Loucy (cell line): ENCODE data around the gene ELMO1.

Source experiments
- EZH2phosphoT487 ChIP-seq: fragments of 200-600 bp; IDR thresholded peaks from 2 replicates; pipeline ENCODE4 v1.6.1; 2018; ENCODE audit warnings: antibody characterized with exemption, mild to moderate bottlenecking, moderate library complexity, borderline replicate concordance
- TF ChIP-seq, protein P1 (sequence below): fragments of 200-600 bp; sonication (generic); conservative IDR thresholded peaks from 2 replicates; pipeline ENCODE4 v1.5.1; 2014; ENCODE audit warnings: mild to moderate bottlenecking, antibody characterized with exemption, low read length

DNA sequence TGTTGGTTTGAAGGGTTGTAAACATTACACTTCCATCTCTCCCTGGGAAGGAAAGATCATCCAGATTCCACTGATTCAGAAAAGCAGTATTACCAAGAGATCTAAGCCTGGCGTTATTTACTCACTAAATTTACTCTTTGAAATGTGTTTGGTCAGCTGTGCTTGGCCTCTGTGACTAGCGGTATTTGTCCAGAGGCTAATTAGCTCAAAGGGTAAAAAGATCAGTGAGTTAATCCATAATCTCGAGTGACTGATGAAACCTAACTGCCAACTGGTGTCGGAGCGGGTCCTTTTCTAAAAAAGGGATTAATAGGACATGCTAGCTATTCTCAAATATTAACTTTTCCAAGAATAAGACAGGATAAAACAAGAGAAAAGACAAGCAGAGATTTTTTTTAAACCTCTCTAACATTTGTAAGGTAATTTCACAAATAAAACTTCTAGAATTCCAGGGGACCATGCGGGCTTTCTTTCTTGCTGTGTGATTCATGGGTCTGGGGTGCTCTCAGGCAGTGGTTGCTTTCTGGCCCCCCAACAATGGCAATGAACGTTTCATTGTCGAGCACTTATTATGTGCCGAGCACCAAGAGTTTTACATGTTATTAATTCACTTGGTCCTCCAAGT, 477.0 kb downstream of the ELMO1 start:
- TF ChIP-seq, protein P1, sequence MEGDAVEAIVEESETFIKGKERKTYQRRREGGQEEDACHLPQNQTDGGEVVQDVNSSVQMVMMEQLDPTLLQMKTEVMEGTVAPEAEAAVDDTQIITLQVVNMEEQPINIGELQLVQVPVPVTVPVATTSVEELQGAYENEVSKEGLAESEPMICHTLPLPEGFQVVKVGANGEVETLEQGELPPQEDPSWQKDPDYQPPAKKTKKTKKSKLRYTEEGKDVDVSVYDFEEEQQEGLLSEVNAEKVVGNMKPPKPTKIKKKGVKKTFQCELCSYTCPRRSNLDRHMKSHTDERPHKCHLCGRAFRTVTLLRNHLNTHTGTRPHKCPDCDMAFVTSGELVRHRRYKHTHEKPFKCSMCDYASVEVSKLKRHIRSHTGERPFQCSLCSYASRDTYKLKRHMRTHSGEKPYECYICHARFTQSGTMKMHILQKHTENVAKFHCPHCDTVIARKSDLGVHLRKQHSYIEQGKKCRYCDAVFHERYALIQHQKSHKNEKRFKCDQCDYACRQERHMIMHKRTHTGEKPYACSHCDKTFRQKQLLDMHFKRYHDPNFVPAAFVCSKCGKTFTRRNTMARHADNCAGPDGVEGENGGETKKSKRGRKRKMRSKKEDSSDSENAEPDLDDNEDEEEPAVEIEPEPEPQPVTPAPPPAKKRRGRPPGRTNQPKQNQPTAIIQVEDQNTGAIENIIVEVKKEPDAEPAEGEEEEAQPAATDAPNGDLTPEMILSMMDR = no peak
- no peak for TF ChIP-seq EZH2phosphoT487
